ENCODE results near the gene DENND2A.

The DENND2A gene

DNA sequence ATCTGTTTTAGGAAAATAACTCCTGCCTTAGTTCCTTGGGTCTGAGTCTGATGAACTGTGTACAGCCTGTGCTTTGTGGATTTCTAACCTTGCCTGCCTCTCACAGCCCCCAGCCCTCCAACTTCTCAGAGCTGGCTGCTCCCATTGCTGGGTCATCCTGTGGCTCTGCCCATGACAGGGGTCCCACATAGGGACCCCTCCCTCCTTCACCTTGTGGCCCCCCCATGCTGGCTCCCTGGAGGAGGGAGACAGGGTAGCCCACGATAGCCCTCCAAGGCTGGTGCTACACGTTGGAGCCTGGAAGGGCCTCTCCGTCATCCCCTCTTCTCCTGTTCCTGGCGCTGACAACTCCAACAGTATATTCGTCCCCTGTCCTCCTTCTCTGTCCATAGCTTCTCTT, 2.8 kb upstream of the DENND2A start:
- H3K79me1 ChIP-seq (ENCODE audit: low read length) = no peaks in the 10 kb centered on the region
- no CpG with 5 or more reads among the region's 5 CpGs for WGBS (ENCODE audit: extremely low coverage, insufficient coverage, low lambda C conversion rate)
- no peak overlapping the region for H2AK5ac ChIP-seq (ENCODE audit: low read length)
- H4K5ac ChIP-seq (ENCODE audit: low read length) = no peak overlapping the region
- no peaks in the 10 kb centered on the region for H3K27me3 ChIP-seq (ENCODE audit: insufficient read depth, low read length, poor library complexity)
- H3K36me3 ChIP-seq (ENCODE audit: control insufficient read depth, insufficient read depth, low read length) = no peaks in the 10 kb centered on the region
- H3K23ac ChIP-seq (ENCODE audit: low read length) = no peak overlapping the region
- H2BK15ac ChIP-seq (replicated peaks; ENCODE audit: low read depth) = no peak overlapping the region
- no peak for DNase-seq
- H2BK120ac ChIP-seq (ENCODE audit: low read depth, low read length) = no peak overlapping the region
- no peak overlapping the region for H3K9ac ChIP-seq (ENCODE audit: low read length)
- H3K18ac ChIP-seq (ENCODE audit: low read length) = no peak overlapping the region
- H2BK5ac ChIP-seq (ENCODE audit: low read length) = no peak overlapping the region
- no peak overlapping the region for H3K4me2 ChIP-seq (ENCODE audit: low read length)
- no peak overlapping the region for H3K27ac ChIP-seq (ENCODE audit: low read depth, low read length)
- no peak overlapping the region for H4K8ac ChIP-seq (ENCODE audit: low read depth, low read length)
- no peak overlapping the region for H3K4me3 ChIP-seq (ENCODE audit: low read length)
- H3K79me2 ChIP-seq (ENCODE audit: control insufficient read depth, insufficient read depth, low read length) = no peaks in the 10 kb centered on the region
- H3K4ac ChIP-seq (ENCODE audit: low read depth, low read length) = no peak overlapping the region
- peaks cover 4% of the 10 kb centered on the region for H3K4me1 ChIP-seq (ENCODE audit: control insufficient read depth, low read depth, low read length)
- H3K56ac ChIP-seq (ENCODE audit: low read length) = no peak overlapping the region

- Histone ChIP-seq H3K23ac (ENCODE audit: low read length) (no peak overlapping the region), H3K18ac (ENCODE audit: low read length) (no peak overlapping the region), H3K4ac (ENCODE audit: low read depth, low read length) (no peak overlapping the region), H3K56ac (ENCODE audit: low read length) (peak overlapping the region; percentile 54), H4K5ac (ENCODE audit: low read length) (no peak overlapping the region), H2BK5ac (ENCODE audit: low read length) (no peak overlapping the region), H3K27ac (ENCODE audit: low read depth, low read length) (no peak overlapping the region), H3K79me1 (ENCODE audit: low read length) (no peaks in the 10 kb centered on the region), H2BK15ac (replicated peaks; ENCODE audit: low read depth) (no peak overlapping the region), H3K9ac (ENCODE audit: low read length) (peak overlapping the region; percentile 61), H4K8ac (ENCODE audit: low read depth, low read length) (no peak overlapping the region), H2AK5ac (ENCODE audit: low read length) (no peak overlapping the region), H3K79me2 (ENCODE audit: control insufficient read depth, insufficient read depth, low read length) (no peaks in the 10 kb centered on the region), H3K4me2 (ENCODE audit: low read length) (peak overlapping the region; percentile 69), H3K4me3 (ENCODE audit: low read length) (no peak overlapping the region), H2BK120ac (ENCODE audit: low read depth, low read length) (no peak overlapping the region), H3K4me1 (ENCODE audit: control insufficient read depth, low read depth, low read length) (peaks cover 4% of the 10 kb centered on the region), H3K36me3 (ENCODE audit: control insufficient read depth, insufficient read depth, low read length) (no peaks in the 10 kb centered on the region), H3K27me3 (ENCODE audit: insufficient read depth, low read length, poor library complexity) (no peaks in the 10 kb centered on the region)
- peak; percentile 51 for DNase-seq
- WGBS (ENCODE audit: extremely low coverage, insufficient coverage, low lambda C conversion rate) = no CpG with 5 or more reads among the region's 15 CpGs
Measured at GRCh38 chr7:140641524-140642195, 1.0 kb upstream of the DENND2A start.

DNA sequence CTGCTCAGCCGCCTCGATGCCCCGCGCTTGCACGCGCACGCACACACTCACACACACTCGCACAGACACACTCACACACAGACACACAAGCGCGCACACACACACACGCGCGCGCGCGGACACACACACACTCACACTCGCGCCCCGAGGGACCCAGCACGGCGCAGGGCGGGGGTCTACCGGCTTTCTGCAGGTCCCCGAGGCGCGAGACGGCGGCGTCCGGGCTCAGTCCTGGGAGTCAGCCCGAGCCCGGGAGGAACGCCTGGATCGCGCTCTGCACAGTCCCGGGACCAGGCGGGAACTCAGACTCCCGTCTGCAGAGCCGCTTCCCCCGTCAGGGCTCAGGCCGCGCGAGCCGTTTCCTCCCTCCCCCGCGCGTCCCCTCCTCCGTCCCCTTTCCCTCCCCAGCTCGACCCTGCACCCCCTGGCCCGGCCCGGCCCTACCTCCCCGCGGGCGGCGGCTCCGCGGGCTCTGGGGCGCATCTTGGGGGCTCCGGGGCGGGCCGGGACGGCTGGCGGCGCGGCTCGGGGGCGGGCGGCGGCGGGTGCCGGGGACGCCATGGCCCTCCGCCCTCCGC, 464 bp downstream of the DENND2A start:
- DNase-seq = peak; percentile 67
- H3K79me1 ChIP-seq (ENCODE audit: low read length) = no peaks in the 10 kb centered on the region

GRCh38 chr7:140639366-140640053, 1.1 kb downstream of the DENND2A start:
- peak overlapping the region; percentile 80 for H3K9ac ChIP-seq (ENCODE audit: low read length)
- peak; percentile 62 for DNase-seq
- no CpG with 5 or more reads among the region's 15 CpGs for WGBS (ENCODE audit: extremely low coverage, insufficient coverage, low lambda C conversion rate)

More for the DNA sequence above, 464 bp downstream of the DENND2A start:
- H4K8ac ChIP-seq (ENCODE audit: low read depth, low read length) = no peak overlapping the region
- peak overlapping the region; percentile 99 for H3K23ac ChIP-seq (ENCODE audit: low read length)
- no peaks in the 10 kb centered on the region for H3K27me3 ChIP-seq (ENCODE audit: insufficient read depth, low read length, poor library complexity)
- peak overlapping the region; percentile 74 for H3K4ac ChIP-seq (ENCODE audit: low read depth, low read length)
- peak overlapping the region; percentile 32 for H2BK120ac ChIP-seq (ENCODE audit: low read depth, low read length)
- H3K56ac ChIP-seq (ENCODE audit: low read length) = peak overlapping the region; percentile 94
- no peaks in the 10 kb centered on the region for H3K79me2 ChIP-seq (ENCODE audit: control insufficient read depth, insufficient read depth, low read length)
- H3K9ac ChIP-seq (ENCODE audit: low read length) = peak overlapping the region; percentile 80
- peak overlapping the region; percentile 8 for H3K27ac ChIP-seq (ENCODE audit: low read depth, low read length)
- H2BK5ac ChIP-seq (ENCODE audit: low read length) = peak overlapping the region; percentile 23
- peak overlapping the region; percentile 65 for H3K4me3 ChIP-seq (ENCODE audit: low read length)
- H2BK15ac ChIP-seq (replicated peaks; ENCODE audit: low read depth) = no peak overlapping the region
- peak overlapping the region; percentile 74 for H3K4me2 ChIP-seq (ENCODE audit: low read length)
- H2AK5ac ChIP-seq (ENCODE audit: low read length) = no peak overlapping the region
- H3K4me1 ChIP-seq (ENCODE audit: control insufficient read depth, low read depth, low read length) = peaks cover 11% of the 10 kb centered on the region
- H3K18ac ChIP-seq (ENCODE audit: low read length) = peak overlapping the region; percentile 92
- no peak overlapping the region for H4K5ac ChIP-seq (ENCODE audit: low read length)
- no CpG with 5 or more reads among the region's 74 CpGs for WGBS (ENCODE audit: extremely low coverage, insufficient coverage, low lambda C conversion rate)
- H3K36me3 ChIP-seq (ENCODE audit: control insufficient read depth, insufficient read depth, low read length) = no peaks in the 10 kb centered on the region

DNA sequence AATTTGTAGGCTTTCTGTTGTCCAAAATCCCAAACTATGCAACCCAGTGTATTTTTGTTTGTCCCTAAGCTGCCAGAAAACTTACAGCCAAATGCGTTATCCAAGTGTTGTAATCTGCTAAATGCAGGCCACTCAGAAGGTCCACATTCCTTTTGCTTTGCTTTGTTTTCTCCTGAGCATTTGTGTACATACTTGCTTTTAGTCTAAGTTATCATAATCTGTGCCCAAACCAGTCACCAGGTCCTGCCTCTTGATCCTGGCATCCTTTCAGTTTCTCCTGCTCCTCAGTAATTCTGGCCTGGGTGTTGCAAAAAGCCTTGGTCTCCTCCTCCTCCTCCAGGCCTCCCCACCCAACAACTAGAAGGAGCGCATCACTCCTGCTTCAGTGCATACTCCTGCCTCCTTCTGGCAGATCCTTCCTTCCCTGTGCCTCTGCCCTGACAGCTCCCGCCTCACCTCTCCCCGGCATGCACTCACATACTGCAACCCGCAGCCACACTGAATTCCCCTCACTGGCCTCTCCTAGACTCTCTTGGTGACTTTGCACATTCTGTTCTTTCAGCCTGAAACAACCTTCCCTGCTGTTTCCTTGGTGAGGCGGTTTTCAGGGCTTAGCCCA, 2.3 kb downstream of the DENND2A start:
- no peak overlapping the region for H3K27ac ChIP-seq (ENCODE audit: low read depth, low read length)

More at GRCh38 chr7:140639366-140640053, 1.1 kb downstream of the DENND2A start:
- no peak overlapping the region for H4K5ac ChIP-seq (ENCODE audit: low read length)
- H3K79me2 ChIP-seq (ENCODE audit: control insufficient read depth, insufficient read depth, low read length) = no peaks in the 10 kb centered on the region
- H4K8ac ChIP-seq (ENCODE audit: low read depth, low read length) = no peak overlapping the region
- H3K27ac ChIP-seq (ENCODE audit: low read depth, low read length) = no peak overlapping the region
- no peak overlapping the region for H2BK120ac ChIP-seq (ENCODE audit: low read depth, low read length)
- peak overlapping the region; percentile 23 for H2BK5ac ChIP-seq (ENCODE audit: low read length)
- peaks cover 11% of the 10 kb centered on the region for H3K4me1 ChIP-seq (ENCODE audit: control insufficient read depth, low read depth, low read length)
- no peak overlapping the region for H2AK5ac ChIP-seq (ENCODE audit: low read length)
- H3K4me3 ChIP-seq (ENCODE audit: low read length) = peak overlapping the region; percentile 65
- H3K36me3 ChIP-seq (ENCODE audit: control insufficient read depth, insufficient read depth, low read length) = no peaks in the 10 kb centered on the region
- peak overlapping the region; percentile 94 for H3K56ac ChIP-seq (ENCODE audit: low read length)
- H3K27me3 ChIP-seq (ENCODE audit: insufficient read depth, low read length, poor library complexity) = no peaks in the 10 kb centered on the region
- H3K79me1 ChIP-seq (ENCODE audit: low read length) = no peaks in the 10 kb centered on the region
- H2BK15ac ChIP-seq (replicated peaks; ENCODE audit: low read depth) = no peak overlapping the region
- peak overlapping the region; percentile 74 for H3K4me2 ChIP-seq (ENCODE audit: low read length)
- no peak overlapping the region for H3K4ac ChIP-seq (ENCODE audit: low read depth, low read length)
- H3K23ac ChIP-seq (ENCODE audit: low read length) = peak overlapping the region; percentile 99
- H3K18ac ChIP-seq (ENCODE audit: low read length) = peak overlapping the region; percentile 92

More for the DNA sequence above, 2.3 kb downstream of the DENND2A start:
- no peak overlapping the region for H2BK120ac ChIP-seq (ENCODE audit: low read depth, low read length)
- H3K4me2 ChIP-seq (ENCODE audit: low read length) = no peak overlapping the region
- no CpG with 5 or more reads among the region's 6 CpGs for WGBS (ENCODE audit: extremely low coverage, insufficient coverage, low lambda C conversion rate)
- H3K4ac ChIP-seq (ENCODE audit: low read depth, low read length) = no peak overlapping the region
- no peak overlapping the region for H4K8ac ChIP-seq (ENCODE audit: low read depth, low read length)
- peak; percentile 90 for DNase-seq
- H3K27me3 ChIP-seq (ENCODE audit: insufficient read depth, low read length, poor library complexity) = no peaks in the 10 kb centered on the region
- no peak overlapping the region for H2BK15ac ChIP-seq (replicated peaks; ENCODE audit: low read depth)
- H3K79me2 ChIP-seq (ENCODE audit: control insufficient read depth, insufficient read depth, low read length) = no peaks in the 10 kb centered on the region
- H3K18ac ChIP-seq (ENCODE audit: low read length) = no peak overlapping the region
- H2AK5ac ChIP-seq (ENCODE audit: low read length) = no peak overlapping the region
- no peak overlapping the region for H4K5ac ChIP-seq (ENCODE audit: low read length)
- no peak overlapping the region for H2BK5ac ChIP-seq (ENCODE audit: low read length)
- H3K79me1 ChIP-seq (ENCODE audit: low read length) = no peaks in the 10 kb centered on the region
- no peak overlapping the region for H3K9ac ChIP-seq (ENCODE audit: low read length)
- H3K36me3 ChIP-seq (ENCODE audit: control insufficient read depth, insufficient read depth, low read length) = no peaks in the 10 kb centered on the region
- H3K4me1 ChIP-seq (ENCODE audit: control insufficient read depth, low read depth, low read length) = peaks cover 11% of the 10 kb centered on the region
- H3K23ac ChIP-seq (ENCODE audit: low read length) = no peak overlapping the region
- H3K56ac ChIP-seq (ENCODE audit: low read length) = no peak overlapping the region
- no peak overlapping the region for H3K4me3 ChIP-seq (ENCODE audit: low read length)

All from mesendoderm (in vitro differentiated cells).